Natural killer cell treated with Interleukin-12 subunit alpha and Interleukin-12 subunit beta and Interleukin-15 and Interleukin-18, amount 100 ng/mL, for 72 hours (primary cell): ENCODE results near the gene SLAMF7. TPM values are rescaled to one million over a fixed set of nuclear protein-coding genes. Genes with fewer than 3 reads are reported as not detected.
"Not testable (repeated sequence)": the region's sequence is repeated elsewhere in the genome, so short reads cannot be mapped to it uniquely, and the experiment has no call there.

ENCODE experiments used
- ATAC-seq, 2 donors: fragments of 150-1000 bp; cut with Tn5 transposase in 1 of 2; sonication (Bioruptor Pico), chemical (Tn5 transposase) in 1 of 2; 2 replicates each; pipeline ENCODE4 v1.10.0; 2021
- DNase-seq: peaks from one replicate; pipeline ENCODE4 v3.0.0; 2022; ENCODE audit warnings: low spot score
- H3K27ac Mint-ChIP-seq, 2 donors: 1 replicate in 1 of 2; 2 replicates in 1 of 2; pipeline ENCODE4 v1.8.0; 2022; ENCODE audit warnings: mixed read lengths in 2 of 2, mild to moderate bottlenecking in 1 of 2, moderate library complexity in 1 of 2
- H3K27me3 Mint-ChIP-seq, 2 donors: 1 replicate in 1 of 2; 2 replicates in 1 of 2; pipeline ENCODE4 v1.8.0; 2022; ENCODE audit warnings: mixed read lengths in 2 of 2
- H3K36me3 Mint-ChIP-seq: one replicate; pipeline ENCODE4 v1.8.0; 2022; ENCODE audit warnings: mixed read lengths
- H3K4me1 Mint-ChIP-seq, 2 donors: 1 replicate in 1 of 2; 2 replicates in 1 of 2; pipeline ENCODE4 v1.8.0; 2022; ENCODE audit warnings: low read depth in 2 of 2, mixed read lengths in 2 of 2, mild to moderate bottlenecking in 1 of 2
- H3K4me3 Mint-ChIP-seq: one replicate; pipeline ENCODE4 v1.8.0; 2022; ENCODE audit warnings: mixed read lengths
- H3K9me3 Mint-ChIP-seq: 2 replicates; pipeline ENCODE4 v1.8.0; 2022; ENCODE audit warnings: mixed read lengths
- total RNA-seq, 2 donors: library from RNA; stranded (reverse); gene quantifications; one replicate each; pipeline ENCODE4 v1.2.3, GENCODE V29; 2022

The SLAMF7 gene, protein sequence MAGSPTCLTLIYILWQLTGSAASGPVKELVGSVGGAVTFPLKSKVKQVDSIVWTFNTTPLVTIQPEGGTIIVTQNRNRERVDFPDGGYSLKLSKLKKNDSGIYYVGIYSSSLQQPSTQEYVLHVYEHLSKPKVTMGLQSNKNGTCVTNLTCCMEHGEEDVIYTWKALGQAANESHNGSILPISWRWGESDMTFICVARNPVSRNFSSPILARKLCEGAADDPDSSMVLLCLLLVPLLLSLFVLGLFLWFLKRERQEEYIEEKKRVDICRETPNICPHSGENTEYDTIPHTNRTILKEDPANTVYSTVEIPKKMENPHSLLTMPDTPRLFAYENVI
- 1,000 to 10,000 TPM in 1 of 2 donors, 100 to 1,000 TPM in 1; 677 to 1,669 TPM for total RNA-seq

DNA sequence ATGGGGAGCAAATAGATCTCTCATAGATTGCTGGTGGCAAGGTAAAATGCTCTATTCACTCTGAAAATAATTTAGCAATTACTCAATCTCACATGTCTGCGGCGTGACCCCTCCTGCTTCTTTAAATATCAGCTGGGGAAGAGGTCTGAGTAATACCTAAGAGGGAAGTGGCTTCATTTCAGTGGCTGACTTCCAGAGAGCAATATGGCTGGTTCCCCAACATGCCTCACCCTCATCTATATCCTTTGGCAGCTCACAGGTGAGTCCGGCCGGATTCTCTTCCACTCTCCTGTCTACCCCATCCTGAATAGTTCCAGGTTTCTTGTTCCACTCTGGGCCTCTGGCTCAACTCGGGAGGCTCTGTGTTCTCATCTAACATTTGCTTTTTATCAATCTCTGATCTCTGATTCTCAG is at the start of gene SLAMF7:
Gene SLAMF7 (plus strand): TSS at position 150 of the 414 bp plus-strand sequence. CDS start 55 bp downstream, at position 205.
- H3K4me1 Mint-ChIP-seq, result peaks cover 57 to 72% of the 10 kb centered on the region in 2 donors
- peak within 1 kb of the TSS; percentile 93 for H3K27ac Mint-ChIP-seq
- no peaks in the 10 kb centered on the region for H3K27me3 Mint-ChIP-seq
- H3K4me3 Mint-ChIP-seq, result peak within 1 kb of the TSS; percentile 89
- peaks cover 14% of the 10 kb centered on the region for H3K9me3 Mint-ChIP-seq
- DNase-seq, result peak; percentile 87
- peaks cover 66% of the 10 kb centered on the region for H3K36me3 Mint-ChIP-seq
- peak; percentile 68 to 73 for ATAC-seq

DNA sequence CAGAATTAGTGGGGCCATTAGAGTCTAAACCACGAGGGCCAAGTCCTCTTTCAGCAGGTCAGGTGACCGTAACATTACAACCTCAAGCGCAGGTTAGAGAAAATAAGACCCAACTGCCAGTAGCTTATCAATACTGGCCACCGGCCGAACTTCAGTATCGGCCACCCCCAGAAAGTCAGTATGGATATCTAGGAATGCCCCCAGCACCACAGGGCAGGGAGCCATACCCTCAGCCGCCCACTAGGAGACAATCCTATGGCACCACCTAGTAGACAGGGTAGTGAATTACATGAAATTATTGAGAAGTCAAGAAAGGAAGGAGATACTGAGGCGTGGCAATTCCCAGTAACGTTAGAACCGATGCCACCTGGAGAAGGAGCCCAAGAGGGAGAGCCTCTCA is 46.7 kb upstream of the SLAMF7 start:
- not testable (repeated sequence) for H3K9me3 Mint-ChIP-seq, DNase-seq, H3K27me3 Mint-ChIP-seq, ATAC-seq
- Mint-ChIP-seq H3K4me1 (peaks cover 62 to 71% of the 10 kb centered on the region in 2 donors), H3K4me3 (peak overlapping the region; percentile 83), H3K36me3 (peaks cover 50% of the 10 kb centered on the region), H3K27ac (peak overlapping the region; percentile 98 to 100)

DNA sequence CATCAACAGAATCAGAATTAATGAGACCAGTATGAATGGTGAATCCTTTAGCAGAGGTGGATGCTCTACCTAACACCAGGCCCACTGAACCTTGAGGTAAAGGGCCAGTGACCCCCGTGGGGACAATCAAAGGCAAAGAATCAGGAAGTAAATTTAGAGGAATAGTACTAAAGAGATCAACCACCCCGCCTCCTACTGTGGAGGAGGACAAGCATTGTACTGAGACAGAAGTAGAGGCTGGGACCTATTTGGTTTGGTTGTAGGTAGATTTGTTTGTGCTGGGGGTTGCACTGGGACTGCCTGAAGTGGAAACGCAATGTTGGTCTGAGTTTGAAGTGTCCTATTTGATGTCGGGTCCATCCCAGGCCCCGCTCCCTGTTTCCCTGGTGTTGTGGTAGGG is 36.9 kb upstream of the SLAMF7 start:
- H3K9me3 Mint-ChIP-seq, result no peaks in the 10 kb centered on the region
- H3K36me3 Mint-ChIP-seq, result peaks cover 45% of the 10 kb centered on the region

DNA sequence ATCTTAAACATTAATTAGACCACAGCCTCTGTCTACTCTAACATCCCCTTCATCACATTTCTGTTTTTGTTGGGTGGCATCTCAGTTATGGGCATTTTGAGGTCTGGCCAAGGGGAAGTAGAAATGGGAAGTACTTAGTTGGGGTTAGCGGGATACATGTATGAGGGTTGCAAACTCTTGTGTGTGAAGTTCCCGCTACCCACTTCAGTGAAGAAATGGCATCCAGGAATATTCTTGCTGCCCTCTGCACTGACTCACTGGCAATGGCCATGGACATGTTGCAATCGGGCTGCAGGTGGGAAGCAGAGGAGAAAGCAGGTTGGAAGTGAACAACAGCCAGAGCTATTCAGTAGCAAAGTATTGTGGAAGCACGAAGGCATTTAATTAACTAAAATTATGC is 34.8 kb upstream of the SLAMF7 start:
- Mint-ChIP-seq H3K9me3 (no peaks in the 10 kb centered on the region), H3K4me3 (no peak overlapping the region), H3K36me3 (peaks cover 39% of the 10 kb centered on the region), H3K27ac (no peak overlapping the region), H3K27me3 (no peaks in the 10 kb centered on the region), H3K4me1 (peaks cover 57 to 58% of the 10 kb centered on the region in 2 donors)
- ATAC-seq, result no peak
- no peak for DNase-seq

More for the DNA sequence above, 36.9 kb upstream of the SLAMF7 start:
- ATAC-seq (no peak), DNase-seq (no peak)
- H3K4me3 Mint-ChIP-seq, result no peak overlapping the region
- no peaks in the 10 kb centered on the region for H3K27me3 Mint-ChIP-seq
- H3K4me1 Mint-ChIP-seq, result peaks cover 66 to 71% of the 10 kb centered on the region in 2 donors
- no peak overlapping the region for H3K27ac Mint-ChIP-seq

DNA sequence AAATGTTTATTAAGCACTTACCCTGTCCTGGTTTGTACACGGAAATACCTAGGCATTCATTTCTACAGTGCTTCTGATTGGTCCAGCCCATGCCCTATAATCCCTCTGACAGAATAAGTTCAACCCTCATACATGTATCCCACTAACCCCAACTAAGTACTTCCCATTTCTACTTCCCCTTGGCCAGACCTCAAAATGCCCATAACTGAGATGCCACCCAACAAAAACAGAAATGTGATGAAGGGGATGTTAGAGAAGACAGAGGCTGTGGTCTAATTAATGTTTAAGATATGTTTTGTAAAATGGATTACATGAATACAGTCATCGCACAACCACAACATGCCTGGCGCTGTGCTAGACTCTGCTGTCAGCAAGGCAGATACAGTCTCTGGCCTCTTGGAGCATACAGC is 33.8 kb upstream of the SLAMF7 start:
- H3K36me3 Mint-ChIP-seq, result peaks cover 39% of the 10 kb centered on the region

DNA sequence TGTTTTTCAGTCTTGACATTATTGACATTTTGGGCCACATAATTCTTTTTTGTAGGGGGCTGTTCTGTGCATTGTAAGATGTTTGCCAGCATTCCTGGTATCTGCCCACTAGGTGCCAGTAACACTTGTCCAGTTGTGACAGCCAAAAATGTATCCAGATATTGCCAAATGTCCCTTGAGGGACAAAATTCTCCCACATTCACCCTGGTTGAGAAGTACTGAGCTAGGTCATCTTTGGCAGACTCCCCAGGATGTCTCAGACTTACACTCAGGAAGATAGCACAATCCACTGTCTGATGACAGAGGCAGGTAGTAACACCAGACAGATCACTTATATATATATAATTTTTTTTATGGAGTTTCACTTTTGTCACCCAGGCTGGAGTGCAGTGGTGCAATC is 33.3 kb upstream of the SLAMF7 start:
- Mint-ChIP-seq H3K9me3 (no peaks in the 10 kb centered on the region), H3K27me3 (no peaks in the 10 kb centered on the region), H3K27ac (no peak overlapping the region), H3K36me3 (peaks cover 43% of the 10 kb centered on the region), H3K4me1 (peaks cover 47 to 50% of the 10 kb centered on the region in 2 donors), H3K4me3 (no peak overlapping the region)
- ATAC-seq, result peak; percentile 60 to 72
- DNase-seq, result no peak

More for the DNA sequence above, 33.8 kb upstream of the SLAMF7 start:
- ATAC-seq, result peak in 1 of 2 donors; percentile 42
- not testable (repeated sequence) for H3K9me3 Mint-ChIP-seq, H3K4me3 Mint-ChIP-seq, DNase-seq, H3K27ac Mint-ChIP-seq, H3K27me3 Mint-ChIP-seq
- peaks cover 53 to 56% of the 10 kb centered on the region in 2 donors for H3K4me1 Mint-ChIP-seq

DNA sequence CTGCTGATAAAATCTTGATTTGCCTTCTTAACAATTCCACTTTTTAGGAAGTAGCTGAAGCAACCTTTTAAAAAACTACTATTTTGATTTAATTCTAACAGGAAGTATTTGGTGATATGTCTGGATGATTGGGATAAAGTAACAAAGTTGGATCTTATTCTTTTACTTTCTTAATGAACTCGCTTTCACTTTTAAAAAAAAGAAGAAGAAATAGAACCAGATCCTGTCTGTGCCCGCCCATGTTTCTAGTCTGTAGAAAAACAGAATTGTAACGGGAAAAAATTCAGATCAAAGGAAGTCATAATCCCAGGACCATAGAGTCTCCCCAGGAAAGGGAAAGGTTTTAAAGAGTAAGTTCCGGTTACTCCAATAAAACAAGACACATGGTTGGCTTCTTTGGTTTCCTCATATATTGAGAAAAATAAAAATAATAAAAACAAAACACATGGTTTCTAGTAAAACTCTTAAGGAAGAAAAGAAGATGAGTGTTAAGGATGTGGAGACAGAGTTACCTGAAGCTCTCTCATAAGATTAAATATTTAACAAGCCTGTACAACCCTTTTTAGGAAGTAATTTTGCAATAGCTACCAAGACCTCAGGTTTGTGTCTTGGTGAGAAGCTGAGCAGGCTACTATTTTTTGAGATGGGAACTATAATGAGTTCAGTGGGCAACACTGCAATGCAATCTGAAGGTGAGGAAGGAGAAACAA is 32.4 kb upstream of the SLAMF7 start:
- Mint-ChIP-seq H3K4me1 (peaks cover 41 to 45% of the 10 kb centered on the region in 2 donors), H3K27ac (no peak overlapping the region), H3K9me3 (no peaks in the 10 kb centered on the region), H3K4me3 (no peak overlapping the region), H3K36me3 (peaks cover 46% of the 10 kb centered on the region), H3K27me3 (no peaks in the 10 kb centered on the region)
- no peak for DNase-seq
- ATAC-seq, result no peak

DNA sequence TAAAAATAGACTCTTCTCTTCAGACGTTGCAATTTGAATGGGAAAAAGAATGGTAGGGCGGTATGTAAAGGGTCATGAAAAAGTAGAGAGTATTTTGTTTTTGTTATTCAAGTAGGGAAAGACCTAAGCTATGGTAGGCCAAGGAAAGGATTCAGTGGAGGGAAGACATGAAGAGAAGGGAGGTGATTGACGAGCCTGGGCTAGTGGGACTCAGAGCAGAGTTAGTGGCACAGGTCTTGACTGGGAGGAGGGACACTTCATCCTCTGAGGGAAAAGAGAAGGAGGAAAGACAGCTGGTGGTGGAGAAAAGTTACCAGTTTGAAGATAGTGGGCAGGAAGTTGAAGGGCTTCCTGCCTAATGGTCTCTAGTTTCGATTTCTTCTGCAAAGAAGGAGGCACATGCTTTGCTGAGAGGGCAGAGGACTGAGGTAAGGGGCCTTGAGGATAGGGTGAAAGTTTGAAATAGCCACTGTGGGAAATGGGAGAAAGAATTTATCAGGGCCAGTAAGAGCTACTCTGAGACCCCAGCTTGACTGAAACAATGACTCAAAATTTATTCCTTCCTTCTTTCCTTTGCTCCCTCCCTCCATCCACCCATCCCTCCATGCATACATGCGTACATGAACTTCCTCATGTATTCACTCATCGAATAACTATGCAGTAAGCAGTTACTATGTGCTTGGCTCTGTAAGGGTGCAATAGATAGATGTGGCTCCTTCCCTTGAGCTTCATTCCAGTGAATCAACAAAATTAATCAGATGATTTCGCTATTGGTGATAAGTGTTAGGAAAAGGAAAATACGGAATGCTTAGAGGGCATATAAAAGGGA is 31.6 kb upstream of the SLAMF7 start:
- Mint-ChIP-seq H3K4me3 (no peak overlapping the region), H3K27ac (no peak overlapping the region), H3K36me3 (peaks cover 39% of the 10 kb centered on the region), H3K9me3 (no peaks in the 10 kb centered on the region), H3K27me3 (no peaks in the 10 kb centered on the region), H3K4me1 (peaks cover 39 to 45% of the 10 kb centered on the region in 2 donors)
- DNase-seq (peak; percentile 66), ATAC-seq (peak; percentile 54 to 65)

DNA sequence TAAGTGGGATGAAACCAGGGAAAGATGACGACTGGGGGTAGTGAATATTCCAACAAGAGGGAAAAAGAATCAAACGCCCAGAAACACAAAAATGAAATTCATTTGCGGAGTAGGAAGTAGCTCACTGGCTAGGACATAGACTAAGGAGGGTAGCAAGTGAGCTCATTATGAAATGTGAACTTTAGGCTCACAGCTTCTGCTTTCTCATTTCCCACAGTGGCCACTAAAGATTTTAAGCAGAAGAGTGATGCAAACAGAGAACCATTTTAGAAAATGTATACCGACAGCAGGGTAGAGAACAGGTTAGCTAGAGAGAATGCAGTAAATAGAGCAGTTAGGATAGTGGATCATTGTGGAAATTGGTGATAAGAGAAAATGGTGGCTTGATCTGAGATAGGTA is 30.9 kb upstream of the SLAMF7 start:
- ATAC-seq, result peak in 1 of 2 donors; percentile 52
- Mint-ChIP-seq H3K9me3 (no peaks in the 10 kb centered on the region), H3K27me3 (no peaks in the 10 kb centered on the region), H3K36me3 (peaks cover 32% of the 10 kb centered on the region), H3K27ac (no peak overlapping the region), H3K4me3 (no peak overlapping the region), H3K4me1 (peaks cover 39 to 45% of the 10 kb centered on the region in 2 donors)
- DNase-seq, result no peak

DNA sequence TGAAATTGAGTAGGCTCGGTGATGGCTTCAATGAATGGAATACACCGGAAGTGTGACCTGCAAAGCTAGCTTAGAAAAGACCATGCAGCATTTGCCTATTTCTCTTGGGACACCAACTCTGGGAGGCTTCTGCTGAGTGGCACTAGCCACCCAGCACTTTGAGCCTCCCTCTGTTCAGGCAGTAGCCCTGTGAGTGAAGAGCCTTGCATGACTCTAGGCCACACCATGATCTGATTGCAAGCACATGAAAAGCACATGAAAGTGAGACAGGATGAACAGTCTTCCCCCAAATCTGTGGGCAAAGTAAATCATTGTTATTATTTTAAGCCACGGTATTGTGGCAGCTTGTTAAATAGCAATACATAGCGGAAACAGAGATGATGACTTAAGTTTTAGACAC is 30.2 kb upstream of the SLAMF7 start:
- DNase-seq, result no peak
- peak; percentile 29 to 54 for ATAC-seq
- no peaks in the 10 kb centered on the region for H3K27me3 Mint-ChIP-seq
- no peak overlapping the region for H3K4me3 Mint-ChIP-seq
- H3K36me3 Mint-ChIP-seq, result peaks cover 25% of the 10 kb centered on the region
- H3K9me3 Mint-ChIP-seq, result no peaks in the 10 kb centered on the region
- no peak overlapping the region for H3K27ac Mint-ChIP-seq
- H3K4me1 Mint-ChIP-seq, result peaks cover 34 to 42% of the 10 kb centered on the region in 2 donors

DNA sequence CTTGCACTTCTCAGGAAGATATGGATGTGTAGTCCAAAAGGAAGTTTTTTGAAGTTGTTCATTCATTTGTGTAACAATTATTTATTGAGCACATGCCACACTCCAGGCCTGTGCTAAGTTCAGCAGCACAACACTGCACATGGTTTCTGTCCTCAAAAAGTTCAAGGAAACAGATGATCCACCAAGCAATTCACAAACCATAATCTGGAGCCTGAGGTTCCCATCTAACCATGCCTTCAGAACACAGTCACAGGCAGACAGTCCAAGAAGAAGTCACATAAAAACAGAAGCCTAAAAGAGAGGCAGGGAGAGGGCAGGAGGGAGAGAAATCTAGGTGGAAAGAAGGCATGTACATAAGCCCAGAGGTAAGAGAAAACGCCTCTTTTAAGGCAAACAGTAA is 29.3 kb upstream of the SLAMF7 start:
- no peak for ATAC-seq
- no peaks in the 10 kb centered on the region for H3K9me3 Mint-ChIP-seq
- DNase-seq, result no peak
- no peak overlapping the region for H3K4me3 Mint-ChIP-seq
- peaks cover 32 to 33% of the 10 kb centered on the region in 2 donors for H3K4me1 Mint-ChIP-seq
- peaks cover 21% of the 10 kb centered on the region for H3K36me3 Mint-ChIP-seq
- H3K27ac Mint-ChIP-seq, result no peak overlapping the region
- H3K27me3 Mint-ChIP-seq, result no peaks in the 10 kb centered on the region

DNA sequence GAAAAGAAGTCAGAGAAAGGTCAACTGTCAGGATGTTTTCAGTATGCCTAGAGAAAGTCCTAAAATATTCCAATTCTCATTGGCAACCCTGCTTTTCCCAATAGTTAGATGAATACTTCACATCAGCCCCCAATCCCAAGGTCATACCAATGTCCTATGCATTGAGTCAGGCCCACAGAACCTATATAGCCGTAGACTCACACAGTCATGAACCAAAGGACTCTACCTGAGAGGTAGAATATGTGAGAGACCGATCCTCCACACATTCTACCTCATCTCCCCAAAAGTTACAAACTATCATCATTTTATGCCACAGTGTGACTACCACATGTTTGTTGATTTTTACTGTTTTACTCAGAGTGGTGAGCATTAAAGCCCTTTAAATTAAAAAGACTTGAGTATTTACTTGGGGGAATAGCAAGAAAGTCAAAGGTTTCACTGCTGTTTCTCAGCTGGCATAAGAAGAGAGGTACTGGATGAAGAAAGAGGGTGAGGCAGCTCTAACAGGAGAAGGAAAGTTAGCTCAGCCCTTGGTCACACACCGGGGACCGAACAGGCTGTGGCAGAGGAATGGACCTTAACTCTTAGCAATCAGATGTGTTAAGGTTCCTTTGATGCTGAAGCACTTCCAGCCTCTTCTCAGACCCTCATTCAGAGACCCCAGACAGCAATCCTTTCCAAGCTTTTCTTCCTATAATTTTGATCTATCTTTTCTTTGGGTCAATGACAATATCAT is 28.4 kb upstream of the SLAMF7 start:
- H3K9me3 Mint-ChIP-seq, result no peaks in the 10 kb centered on the region
- no peak overlapping the region for H3K4me3 Mint-ChIP-seq
- no peak overlapping the region for H3K27ac Mint-ChIP-seq
- peaks cover 12% of the 10 kb centered on the region for H3K36me3 Mint-ChIP-seq
- no peaks in the 10 kb centered on the region for H3K27me3 Mint-ChIP-seq
- peaks cover 23% of the 10 kb centered on the region in 2 donors for H3K4me1 Mint-ChIP-seq
- ATAC-seq, result no peak
- peak; percentile 64 for DNase-seq

DNA sequence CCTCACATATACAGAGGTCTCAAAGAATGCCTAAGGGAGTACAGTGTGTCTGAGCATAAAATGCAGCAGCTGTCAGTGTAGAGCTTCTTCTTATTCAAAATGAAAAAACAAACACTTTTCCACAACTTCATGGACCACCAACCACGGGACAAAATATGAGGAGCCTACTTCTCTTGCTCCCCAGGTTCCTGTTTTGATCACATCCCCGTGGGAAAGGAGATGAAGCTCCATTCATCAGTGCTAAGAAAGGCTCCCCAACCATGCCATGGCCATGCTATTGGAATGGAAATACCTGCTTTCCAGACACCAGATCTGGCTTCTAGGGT is 27.8 kb upstream of the SLAMF7 start:
- Mint-ChIP-seq H3K27ac (no peak overlapping the region), H3K4me3 (no peak overlapping the region), H3K36me3 (peaks cover 10% of the 10 kb centered on the region), H3K27me3 (no peaks in the 10 kb centered on the region), H3K9me3 (no peaks in the 10 kb centered on the region), H3K4me1 (peaks cover 25% of the 10 kb centered on the region in 2 donors)
- ATAC-seq (no peak), DNase-seq (no peak)
